WTC11 (cell line): ENCODE measurements around the gene XRCC2. TPM values are rescaled to one million over a fixed set of nuclear protein-coding genes. Genes with fewer than 3 reads are reported as not detected.

Source experiments
- ATAC-seq: fragments of 200-7000 bp; cut with Tn5 transposase; 2 replicates; pipeline ENCODE4 v1.10.0; 2021; ENCODE audit warnings: mild to moderate bottlenecking, moderate library complexity
- CTCF ChIA-PET: fragments of 300-600 bp; sonication (Branson Sonifier 250); formaldehyde crosslinking; loops from one replicate; lab custom pipeline; 2021; ENCODE audit warnings: antibody characterized with exemption; lab: Charles Lee
- POLR2A ChIA-PET: fragments of 350-600 bp; sonication (Branson Sonifier 250); formaldehyde crosslinking; loops from one replicate; lab custom pipeline; 2021; ENCODE audit warnings: antibody characterized with exemption; lab: Charles Lee
- DNase-seq: peaks from one replicate; pipeline ENCODE4 v3.0.0; 2021; ENCODE audit warnings: low spot score
- H3K27ac Mint-ChIP-seq: 2 replicates; pipeline ENCODE4 v1.8.0; 2021; ENCODE audit warnings: mixed read lengths
- H3K27me3 Mint-ChIP-seq: 2 replicates; pipeline ENCODE4 v1.8.0; 2021; ENCODE audit warnings: low read depth, mild to moderate bottlenecking, moderate library complexity, mixed read lengths
- H3K36me3 Mint-ChIP-seq: 2 replicates; pipeline ENCODE4 v1.8.0; 2021; ENCODE audit warnings: mixed read lengths
- H3K4me1 Mint-ChIP-seq: 2 replicates; pipeline ENCODE4 v1.8.0; 2022; ENCODE audit warnings: mixed read lengths
- H3K4me3 Mint-ChIP-seq: 2 replicates; pipeline ENCODE4 v1.8.0; 2021; ENCODE audit warnings: mild to moderate bottlenecking, moderate library complexity, mixed read lengths
- H3K9me3 Mint-ChIP-seq: 2 replicates; pipeline ENCODE4 v1.8.0; 2021; ENCODE audit warnings: mixed read lengths
- ATF1 ChIP-seq: sonication (generic); formaldehyde crosslinking; IDR thresholded peaks from 2 replicates; pipeline ENCODE4 v1.8.1; 2023; ENCODE audit warnings: mild to moderate bottlenecking, moderate library complexity, missing genetic modification reagents
- ELF4 ChIP-seq: sonication (generic); formaldehyde crosslinking; IDR thresholded peaks from 2 replicates; pipeline ENCODE4 v1.8.1; 2022; ENCODE audit warnings: low read depth, mild to moderate bottlenecking, moderate library complexity, missing genetic modification reagents
- FOXK1 ChIP-seq: sonication (generic); formaldehyde crosslinking; IDR thresholded peaks from 2 replicates; pipeline ENCODE4 v1.8.0; 2022; ENCODE audit warnings: mild to moderate bottlenecking, moderate library complexity, missing genetic modification reagents
- FOXP1 ChIP-seq: sonication (generic); formaldehyde crosslinking; IDR thresholded peaks from 2 replicates; pipeline ENCODE4 v1.8.0; 2022; ENCODE audit warnings: missing genetic modification reagents, mild to moderate bottlenecking, moderate library complexity, borderline replicate concordance
- GABPB1 ChIP-seq: sonication (generic); formaldehyde crosslinking; IDR thresholded peaks from 2 replicates; pipeline ENCODE4 v1.8.1; 2023; ENCODE audit warnings: mild to moderate bottlenecking, missing genetic modification reagents
- JUN ChIP-seq: sonication (generic); formaldehyde crosslinking; IDR thresholded peaks from 2 replicates; pipeline ENCODE4 v1.8.0; 2023; ENCODE audit warnings: mild to moderate bottlenecking, missing genetic modification reagents
- OVOL2 ChIP-seq: fragments of 250-450 bp; sonication (Bioruptor Pico); IDR thresholded peaks from 2 replicates; pipeline ENCODE4 v1.9.0; 2021; ENCODE audit warnings: mild to moderate bottlenecking, borderline replicate concordance
- ZBTB21 ChIP-seq: sonication (generic); formaldehyde crosslinking; IDR thresholded peaks from 2 replicates; pipeline ENCODE4 v1.8.1; 2023; ENCODE audit warnings: mild to moderate bottlenecking, missing genetic modification reagents, borderline replicate concordance
- ZNF232 ChIP-seq: sonication (generic); formaldehyde crosslinking; IDR thresholded peaks from 2 replicates; pipeline ENCODE4 v1.8.0; 2022; ENCODE audit warnings: mild to moderate bottlenecking, missing genetic modification reagents
- ZNF263 ChIP-seq: sonication (generic); formaldehyde crosslinking; IDR thresholded peaks from 2 replicates; pipeline ENCODE4 v1.8.1; 2022; ENCODE audit warnings: low read depth, mild to moderate bottlenecking, moderate library complexity, missing genetic modification reagents
- total RNA-seq: library from RNA; stranded (reverse); gene quantifications from 3 replicates; pipeline ENCODE4 v1.2.3, GENCODE V29; 2021
- TF ChIP-seq, protein P1 (sequence below): sonication (generic); formaldehyde crosslinking; IDR thresholded peaks from 2 replicates; pipeline ENCODE4 v1.8.1; 2022; ENCODE audit warnings: mild to moderate bottlenecking, moderate library complexity, missing genetic modification reagents
- TF ChIP-seq, protein P2 (sequence below): fragments of 250-450 bp; sonication (Bioruptor Pico); IDR thresholded peaks from 2 replicates; pipeline ENCODE4 v2.1.2; 2022; ENCODE audit warnings: mild to moderate bottlenecking, moderate library complexity
- TF ChIP-seq, protein P3 (sequence below): sonication (generic); formaldehyde crosslinking; IDR thresholded peaks from 2 replicates; pipeline ENCODE4 v1.8.0; 2022; ENCODE audit warnings: mild to moderate bottlenecking, missing genetic modification reagents
- TF ChIP-seq, protein P4 (sequence below): sonication (generic); formaldehyde crosslinking; IDR thresholded peaks from 2 replicates; pipeline ENCODE4 v1.8.1; 2023; ENCODE audit warnings: mild to moderate bottlenecking, missing genetic modification reagents, moderate library complexity
- TF ChIP-seq, protein P5 (sequence below): sonication (generic); formaldehyde crosslinking; IDR thresholded peaks from 2 replicates; pipeline ENCODE4 v1.8.1; 2023; ENCODE audit warnings: mild to moderate bottlenecking, missing genetic modification reagents, borderline replicate concordance
- TF ChIP-seq, protein P6 (sequence below): sonication (generic); formaldehyde crosslinking; conservative IDR thresholded peaks from 2 replicates; pipeline ENCODE4 v1.8.1; 2022; ENCODE audit warnings: mild to moderate bottlenecking, missing genetic modification reagents
- TF ChIP-seq, protein P7 (sequence below): fragments of 250-450 bp; sonication (Bioruptor Pico); conservative IDR thresholded peaks from 2 replicates; pipeline ENCODE4 v1.9.0; 2021; ENCODE audit warnings: mild to moderate bottlenecking

The XRCC2 gene
- total RNA-seq, 1 experiment from 2014 or later, result 25.4 TPM

DNA sequence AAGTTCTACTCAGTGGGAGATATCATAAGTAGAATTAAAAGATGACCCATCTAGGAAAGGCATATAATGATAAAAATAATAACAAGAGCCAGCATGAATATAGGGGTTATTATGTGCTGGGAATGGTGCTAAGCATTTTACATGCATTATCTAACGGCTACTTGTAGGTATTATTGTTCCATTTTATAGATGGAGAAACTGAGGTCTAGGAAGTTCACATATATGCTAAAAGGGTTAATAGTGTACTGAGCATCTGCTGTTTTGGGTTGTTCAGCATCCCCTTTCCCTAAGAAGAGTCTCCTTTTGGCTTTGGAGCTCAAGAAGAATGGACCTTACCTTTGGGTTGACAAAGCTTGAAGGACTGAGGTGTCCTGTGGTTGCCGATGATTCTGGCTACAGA is 68.9 kb downstream of the XRCC2 start:
- DNase-seq, result no peak
- Mint-ChIP-seq H3K27ac (no peak overlapping the region), H3K4me1 (no peaks in the 10 kb centered on the region), H3K9me3 (no peaks in the 10 kb centered on the region), H3K4me3 (no peak overlapping the region), H3K36me3 (no peaks in the 10 kb centered on the region), H3K27me3 (no peaks in the 10 kb centered on the region)
- no peak for ATAC-seq
- no peak for TF ChIP-seq FOXP1
- no peak for TF ChIP-seq ZNF232 (CRISPR knock-in tag)
- TF ChIP-seq OVOL2, result no peak
- TF ChIP-seq, protein P1, sequence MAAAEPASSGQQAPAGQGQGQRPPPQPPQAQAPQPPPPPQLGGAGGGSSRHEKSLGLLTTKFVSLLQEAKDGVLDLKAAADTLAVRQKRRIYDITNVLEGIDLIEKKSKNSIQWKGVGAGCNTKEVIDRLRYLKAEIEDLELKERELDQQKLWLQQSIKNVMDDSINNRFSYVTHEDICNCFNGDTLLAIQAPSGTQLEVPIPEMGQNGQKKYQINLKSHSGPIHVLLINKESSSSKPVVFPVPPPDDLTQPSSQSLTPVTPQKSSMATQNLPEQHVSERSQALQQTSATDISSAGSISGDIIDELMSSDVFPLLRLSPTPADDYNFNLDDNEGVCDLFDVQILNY (CRISPR knock-in tag), result no peak
- no peak for TF ChIP-seq ELF4 (CRISPR knock-in tag)
- TF ChIP-seq ZNF263 (CRISPR knock-in tag), result no peak
- TF ChIP-seq, protein P2, sequence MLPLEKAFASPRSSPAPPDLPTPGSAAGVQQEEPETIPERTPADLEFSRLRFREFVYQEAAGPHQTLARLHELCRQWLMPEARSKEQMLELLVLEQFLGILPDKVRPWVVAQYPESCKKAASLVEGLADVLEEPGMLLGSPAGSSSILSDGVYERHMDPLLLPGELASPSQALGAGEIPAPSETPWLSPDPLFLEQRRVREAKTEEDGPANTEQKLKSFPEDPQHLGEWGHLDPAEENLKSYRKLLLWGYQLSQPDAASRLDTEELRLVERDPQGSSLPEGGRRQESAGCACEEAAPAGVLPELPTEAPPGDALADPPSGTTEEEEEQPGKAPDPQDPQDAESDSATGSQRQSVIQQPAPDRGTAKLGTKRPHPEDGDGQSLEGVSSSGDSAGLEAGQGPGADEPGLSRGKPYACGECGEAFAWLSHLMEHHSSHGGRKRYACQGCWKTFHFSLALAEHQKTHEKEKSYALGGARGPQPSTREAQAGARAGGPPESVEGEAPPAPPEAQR (CRISPR knock-in tag), result no peak
- TF ChIP-seq, protein P3, sequence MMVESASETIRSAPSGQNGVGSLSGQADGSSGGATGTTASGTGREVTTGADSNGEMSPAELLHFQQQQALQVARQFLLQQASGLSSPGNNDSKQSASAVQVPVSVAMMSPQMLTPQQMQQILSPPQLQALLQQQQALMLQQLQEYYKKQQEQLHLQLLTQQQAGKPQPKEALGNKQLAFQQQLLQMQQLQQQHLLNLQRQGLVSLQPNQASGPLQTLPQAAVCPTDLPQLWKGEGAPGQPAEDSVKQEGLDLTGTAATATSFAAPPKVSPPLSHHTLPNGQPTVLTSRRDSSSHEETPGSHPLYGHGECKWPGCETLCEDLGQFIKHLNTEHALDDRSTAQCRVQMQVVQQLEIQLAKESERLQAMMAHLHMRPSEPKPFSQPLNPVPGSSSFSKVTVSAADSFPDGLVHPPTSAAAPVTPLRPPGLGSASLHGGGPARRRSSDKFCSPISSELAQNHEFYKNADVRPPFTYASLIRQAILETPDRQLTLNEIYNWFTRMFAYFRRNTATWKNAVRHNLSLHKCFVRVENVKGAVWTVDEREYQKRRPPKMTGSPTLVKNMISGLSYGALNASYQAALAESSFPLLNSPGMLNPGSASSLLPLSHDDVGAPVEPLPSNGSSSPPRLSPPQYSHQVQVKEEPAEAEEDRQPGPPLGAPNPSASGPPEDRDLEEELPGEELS (CRISPR knock-in tag), result no peak
- TF ChIP-seq GABPB1 (CRISPR knock-in tag), result no peak
- TF ChIP-seq ZBTB21 (CRISPR knock-in tag), result no peak
- no peak for TF ChIP-seq ATF1 (CRISPR knock-in tag)
- no peak for TF ChIP-seq FOXK1 (CRISPR knock-in tag)
- TF ChIP-seq, protein P4, sequence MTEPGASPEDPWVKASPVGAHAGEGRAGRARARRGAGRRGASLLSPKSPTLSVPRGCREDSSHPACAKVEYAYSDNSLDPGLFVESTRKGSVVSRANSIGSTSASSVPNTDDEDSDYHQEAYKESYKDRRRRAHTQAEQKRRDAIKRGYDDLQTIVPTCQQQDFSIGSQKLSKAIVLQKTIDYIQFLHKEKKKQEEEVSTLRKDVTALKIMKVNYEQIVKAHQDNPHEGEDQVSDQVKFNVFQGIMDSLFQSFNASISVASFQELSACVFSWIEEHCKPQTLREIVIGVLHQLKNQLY (CRISPR knock-in tag), result no peak
- TF ChIP-seq, protein P5, sequence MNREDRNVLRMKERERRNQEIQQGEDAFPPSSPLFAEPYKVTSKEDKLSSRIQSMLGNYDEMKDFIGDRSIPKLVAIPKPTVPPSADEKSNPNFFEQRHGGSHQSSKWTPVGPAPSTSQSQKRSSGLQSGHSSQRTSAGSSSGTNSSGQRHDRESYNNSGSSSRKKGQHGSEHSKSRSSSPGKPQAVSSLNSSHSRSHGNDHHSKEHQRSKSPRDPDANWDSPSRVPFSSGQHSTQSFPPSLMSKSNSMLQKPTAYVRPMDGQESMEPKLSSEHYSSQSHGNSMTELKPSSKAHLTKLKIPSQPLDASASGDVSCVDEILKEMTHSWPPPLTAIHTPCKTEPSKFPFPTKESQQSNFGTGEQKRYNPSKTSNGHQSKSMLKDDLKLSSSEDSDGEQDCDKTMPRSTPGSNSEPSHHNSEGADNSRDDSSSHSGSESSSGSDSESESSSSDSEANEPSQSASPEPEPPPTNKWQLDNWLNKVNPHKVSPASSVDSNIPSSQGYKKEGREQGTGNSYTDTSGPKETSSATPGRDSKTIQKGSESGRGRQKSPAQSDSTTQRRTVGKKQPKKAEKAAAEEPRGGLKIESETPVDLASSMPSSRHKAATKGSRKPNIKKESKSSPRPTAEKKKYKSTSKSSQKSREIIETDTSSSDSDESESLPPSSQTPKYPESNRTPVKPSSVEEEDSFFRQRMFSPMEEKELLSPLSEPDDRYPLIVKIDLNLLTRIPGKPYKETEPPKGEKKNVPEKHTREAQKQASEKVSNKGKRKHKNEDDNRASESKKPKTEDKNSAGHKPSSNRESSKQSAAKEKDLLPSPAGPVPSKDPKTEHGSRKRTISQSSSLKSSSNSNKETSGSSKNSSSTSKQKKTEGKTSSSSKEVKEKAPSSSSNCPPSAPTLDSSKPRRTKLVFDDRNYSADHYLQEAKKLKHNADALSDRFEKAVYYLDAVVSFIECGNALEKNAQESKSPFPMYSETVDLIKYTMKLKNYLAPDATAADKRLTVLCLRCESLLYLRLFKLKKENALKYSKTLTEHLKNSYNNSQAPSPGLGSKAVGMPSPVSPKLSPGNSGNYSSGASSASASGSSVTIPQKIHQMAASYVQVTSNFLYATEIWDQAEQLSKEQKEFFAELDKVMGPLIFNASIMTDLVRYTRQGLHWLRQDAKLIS (CRISPR knock-in tag), result no peak
- no peak for TF ChIP-seq JUN (CRISPR knock-in tag)
- TF ChIP-seq, protein P6, sequence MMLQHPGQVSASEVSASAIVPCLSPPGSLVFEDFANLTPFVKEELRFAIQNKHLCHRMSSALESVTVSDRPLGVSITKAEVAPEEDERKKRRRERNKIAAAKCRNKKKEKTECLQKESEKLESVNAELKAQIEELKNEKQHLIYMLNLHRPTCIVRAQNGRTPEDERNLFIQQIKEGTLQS (CRISPR knock-in tag), result no peak
- TF ChIP-seq, protein P7, sequence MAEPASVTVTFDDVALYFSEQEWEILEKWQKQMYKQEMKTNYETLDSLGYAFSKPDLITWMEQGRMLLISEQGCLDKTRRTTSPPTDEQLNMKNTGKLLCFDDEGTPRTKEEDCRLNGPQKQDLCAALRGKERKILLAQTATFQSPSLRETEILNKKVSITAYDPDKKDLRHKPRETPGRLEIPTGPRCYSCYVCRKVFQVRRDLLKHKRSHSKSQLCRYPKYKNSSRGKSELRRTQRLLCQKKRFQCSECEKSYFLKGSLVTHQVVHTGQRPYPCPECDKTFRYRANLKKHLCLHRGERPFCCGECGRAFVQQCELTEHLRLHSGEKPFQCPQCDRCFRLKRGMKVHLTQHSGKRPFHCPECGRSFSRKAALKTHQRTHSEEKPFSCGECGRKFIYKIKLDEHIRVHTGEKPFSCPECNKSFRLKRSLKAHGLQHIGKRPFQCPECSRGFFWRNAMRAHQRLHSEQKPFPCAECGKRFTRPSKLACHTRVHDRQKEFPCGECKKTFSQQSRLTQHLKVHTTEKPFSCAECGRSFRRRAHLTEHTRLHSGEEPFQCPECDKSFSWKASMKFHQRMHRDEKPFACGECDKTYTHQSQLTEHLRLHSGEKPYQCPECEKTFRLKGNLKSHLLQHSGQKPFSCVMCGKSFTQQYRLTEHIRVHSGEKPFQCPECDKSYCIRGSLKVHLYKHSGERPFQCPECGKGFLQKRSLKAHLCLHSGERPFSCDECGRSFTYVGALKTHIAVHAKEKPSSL (CRISPR knock-in tag), result no peak
- CTCF ChIA-PET, result no interaction called here
- POLR2A ChIA-PET, result no interaction called here
